GM21529 (cell line): ENCODE data around the gene GID8.
"Not testable (repeated sequence)": the region's sequence is repeated elsewhere in the genome, so short reads cannot be mapped to it uniquely, and the experiment has no call there.

Experiments used
- ATAC-seq: cut with Tn5 transposase; IDR thresholded peaks from one replicate; pipeline ENCODE4 v1.9.1; 2021; ENCODE audit not compliant: unreplicated experiment

GID8 gene

GRCh38 chr20:62956387-62957135 lies 18.6 kb downstream of the GID8 start:
- no peak for ATAC-seq

GRCh38 chr20:62957136-62958117 lies 19.5 kb downstream of the GID8 start:
- no peak for ATAC-seq

- ATAC-seq: no peak
These were observed 20.6 kb downstream of the GID8 start for GRCh38 chr20:62958388-62959100.

GRCh38 chr20:62959101-62959971 lies 21.4 kb downstream of the GID8 start:
- no peak for ATAC-seq

- ATAC-seq: no peak
These were observed 22.1 kb downstream of the GID8 start for GRCh38 chr20:62959998-62960436.

GRCh38 chr20:62960446-62961309 lies 22.7 kb downstream of the GID8 start:
- not testable (repeated sequence) for ATAC-seq

- ATAC-seq: no peak
These were observed 23.4 kb downstream of the GID8 start for GRCh38 chr20:62961310-62961783.

- ATAC-seq: no peak
These were observed 23.9 kb downstream of the GID8 start for GRCh38 chr20:62961799-62962198.

GRCh38 chr20:62962221-62962879 lies 24.4 kb downstream of the GID8 start:
- no peak for ATAC-seq

- no peak for ATAC-seq
These were observed 25.1 kb downstream of the GID8 start for GRCh38 chr20:62962891-62963613.

GRCh38 chr20:62963614-62964397 lies 25.9 kb downstream of the GID8 start:
- no peak for ATAC-seq

- ATAC-seq: no peak
These were observed 26.8 kb downstream of the GID8 start for GRCh38 chr20:62964700-62965099.

- ATAC-seq: no peak
These were observed 27.4 kb downstream of the GID8 start for GRCh38 chr20:62965363-62965771.

- no peak for ATAC-seq
These were observed 28.5 kb downstream of the GID8 start for GRCh38 chr20:62966212-62967148.

GRCh38 chr20:62967149-62967501 lies 29.2 kb downstream of the GID8 start:
- no peak for ATAC-seq
